HK-2 (cell line): ENCODE data around the gene CACNA1S.

ENCODE experiments used
- DNase-seq: peaks from one replicate; pipeline ENCODE4 v3.0.0-alpha.2; 2018; ENCODE audit not compliant: unreplicated experiment

Gene CACNA1S

DNA sequence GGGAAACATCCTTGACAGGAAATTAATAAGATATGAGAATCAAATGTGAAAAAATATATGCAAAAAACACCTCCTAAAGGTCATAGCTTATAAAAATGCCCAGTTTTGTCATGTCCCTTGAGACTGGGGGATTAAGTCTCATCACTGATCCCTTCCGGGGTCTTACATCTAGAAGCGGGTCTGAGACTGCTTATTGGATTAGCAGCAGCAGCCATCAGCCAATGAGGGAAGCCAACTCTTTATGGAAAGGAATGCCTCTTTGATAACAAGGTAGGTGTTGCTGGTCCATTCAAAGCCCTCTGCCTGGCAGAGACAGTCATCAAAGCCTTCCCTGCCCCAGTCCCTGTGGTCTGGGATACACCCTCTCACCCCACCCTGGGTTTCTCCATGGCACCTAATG lies 3.9 kb upstream of the CACNA1S start:
- DNase-seq: no peak

DNA sequence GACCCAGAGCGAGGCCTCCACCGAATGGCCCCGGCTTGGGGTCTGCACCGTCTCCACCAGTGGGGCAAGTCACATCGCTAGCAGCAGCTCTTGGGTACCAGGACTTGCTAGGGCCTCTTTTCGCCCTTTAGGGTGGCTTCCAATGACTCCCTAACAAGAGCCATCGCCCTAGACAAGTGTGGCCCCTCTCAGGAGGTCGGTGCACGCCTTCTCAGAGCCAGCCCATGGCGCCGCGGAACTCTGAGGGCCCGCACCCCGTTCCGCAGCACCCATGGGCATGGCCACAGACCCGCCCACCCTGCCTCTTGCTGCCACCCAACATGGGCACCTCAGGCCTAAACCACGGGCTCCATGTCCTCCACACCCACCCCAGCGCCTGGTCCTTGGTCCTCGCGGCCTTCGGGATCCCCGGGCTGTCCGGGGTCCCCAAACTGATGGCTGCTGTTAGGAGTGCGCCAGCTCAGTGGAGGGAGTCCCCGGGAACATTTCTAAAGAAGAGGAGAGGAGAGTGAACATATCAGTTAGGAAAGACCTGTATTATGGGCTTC lies 3.2 kb upstream of the CACNA1S start:
- no peak for DNase-seq

DNA sequence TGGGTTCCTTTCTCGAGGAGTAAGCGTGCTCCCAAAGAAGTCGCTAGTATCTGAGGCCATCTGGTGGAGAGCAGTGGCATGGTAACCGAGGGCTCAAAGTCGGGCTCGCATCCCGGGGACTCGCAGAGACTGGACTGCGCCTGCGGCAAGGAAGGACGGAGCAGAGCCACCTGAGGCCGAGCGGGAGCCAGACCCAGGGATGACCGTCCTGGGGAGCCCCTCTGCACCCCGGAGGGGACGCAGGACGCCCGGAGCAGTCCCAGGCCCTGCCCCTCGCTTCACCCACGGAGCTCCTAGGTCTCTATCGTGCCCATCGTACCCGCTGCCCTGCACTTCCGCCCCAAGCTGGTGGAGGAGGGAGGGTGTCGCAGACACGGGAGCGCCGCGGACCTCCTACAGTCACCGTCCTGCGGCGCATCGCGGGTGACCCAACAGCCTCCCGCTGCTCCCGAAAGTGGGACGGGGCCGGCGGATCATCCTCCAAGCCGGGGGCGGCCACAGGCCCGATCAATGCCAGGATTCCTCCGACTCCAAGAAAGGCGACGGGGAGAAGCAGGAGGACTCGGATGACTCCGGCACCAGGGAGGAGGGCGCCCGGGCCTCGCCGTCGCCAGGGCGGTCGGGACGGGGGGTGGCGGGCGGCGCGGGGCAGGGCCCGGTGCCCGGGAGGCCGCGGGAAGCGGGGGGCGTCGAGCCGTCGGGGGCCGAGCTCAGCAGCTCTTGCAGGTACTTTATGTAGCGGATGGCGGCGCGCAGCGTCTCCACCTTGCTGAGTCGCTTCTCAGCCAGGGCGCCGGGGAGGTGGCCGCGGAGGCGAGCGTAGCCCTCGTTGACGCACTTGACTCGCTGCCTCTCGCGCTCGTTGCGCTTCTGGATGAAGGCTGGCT lies 2.3 kb upstream of the CACNA1S start:
- peak; percentile 97 for DNase-seq

DNA sequence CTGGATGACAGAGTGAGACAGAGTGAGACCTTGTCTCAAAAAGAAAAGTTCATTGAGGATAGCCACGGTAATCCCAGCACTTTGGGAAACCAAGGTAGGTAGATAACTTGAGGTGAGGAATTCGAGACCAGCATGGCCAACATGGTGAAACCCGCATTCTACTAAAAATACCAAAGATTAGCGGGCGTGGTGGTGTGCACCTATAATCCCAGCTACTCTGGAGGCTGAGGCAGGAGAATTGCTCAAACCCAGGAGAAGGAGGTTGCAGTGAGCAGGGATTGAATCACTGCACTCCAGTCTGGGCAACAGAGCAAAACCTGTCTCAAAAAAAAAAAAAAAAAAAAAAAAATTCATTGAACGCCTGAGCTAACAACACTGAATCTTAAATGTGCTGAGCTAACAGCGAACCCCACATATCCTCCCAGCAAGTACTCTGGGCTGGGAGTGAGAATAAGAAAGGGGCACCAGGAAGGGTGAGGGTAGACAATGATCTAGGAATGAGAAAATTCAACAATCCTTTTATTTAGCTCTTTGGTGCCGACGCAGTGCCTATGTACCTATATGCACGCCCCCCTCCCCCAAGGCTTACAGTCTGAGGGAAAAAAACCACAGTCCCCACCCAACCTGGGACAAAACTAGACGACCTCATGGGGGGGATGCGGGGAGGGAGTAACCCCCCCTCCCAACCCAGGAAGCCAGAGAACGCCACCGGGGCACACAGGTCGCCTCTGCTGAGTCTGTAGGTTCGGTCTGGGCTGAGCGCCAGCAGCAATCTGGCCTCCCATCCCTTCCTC lies 1.4 kb upstream of the CACNA1S start:
- DNase-seq: no peak

DNA sequence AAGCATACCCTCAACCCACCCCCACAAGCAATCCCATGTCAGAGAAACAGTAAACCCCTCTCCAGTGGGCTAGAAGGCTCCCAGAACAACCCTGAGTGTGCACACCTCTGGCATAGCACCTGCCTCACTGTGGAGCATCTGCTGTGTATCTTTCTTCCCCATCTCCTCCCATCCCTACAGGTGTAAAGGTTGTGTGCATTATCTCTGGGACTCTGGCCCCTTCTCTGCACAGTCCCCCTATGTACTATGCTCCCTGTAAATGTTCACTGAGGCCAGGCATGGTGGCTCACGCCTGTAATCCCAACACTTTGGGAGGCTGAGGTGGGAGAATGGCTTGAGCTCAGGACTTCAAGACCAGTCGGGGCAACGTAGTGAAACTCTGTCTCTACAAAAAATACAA lies 700 bp upstream of the CACNA1S start:
- no peak for DNase-seq

DNA sequence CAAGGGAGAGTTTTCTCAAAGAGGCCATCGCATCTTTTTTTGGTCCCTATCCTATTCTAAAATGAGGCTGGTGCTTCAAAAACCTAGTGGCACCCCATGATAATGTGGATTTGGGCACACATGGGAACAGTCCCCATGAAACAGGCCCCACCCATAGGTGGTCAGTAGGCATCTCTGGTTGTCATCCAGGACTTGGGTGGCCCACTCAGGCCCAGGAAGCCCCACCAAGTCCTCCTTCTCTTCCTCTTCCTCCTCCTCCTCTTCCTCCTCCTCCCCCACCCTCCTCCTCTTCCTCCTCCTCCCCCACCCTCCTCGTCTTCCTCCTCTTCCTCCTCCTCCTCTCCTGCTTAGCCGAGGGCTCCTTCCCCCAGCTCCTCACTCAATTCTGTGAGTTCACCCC lies 554 bp downstream of the CACNA1S start:
- no peak for DNase-seq

DNA sequence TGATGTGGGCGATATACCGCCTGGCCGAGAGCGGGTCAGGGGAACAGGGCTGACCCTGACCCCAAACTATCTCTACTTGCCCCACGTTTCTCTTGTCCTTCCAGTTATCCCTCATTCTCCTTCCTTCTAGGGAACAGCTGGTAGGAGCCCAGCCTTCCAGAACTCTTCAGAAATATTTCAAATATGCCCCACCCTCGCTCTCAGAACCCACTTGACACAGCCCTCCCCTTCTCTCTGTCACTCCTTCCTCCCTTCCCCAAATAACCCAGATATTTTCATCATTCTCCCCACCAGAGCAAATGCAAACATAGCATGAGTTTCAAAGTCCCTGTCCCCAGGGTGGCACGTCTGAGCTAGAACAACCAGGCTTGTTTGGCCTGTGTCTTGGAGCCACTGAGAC lies 1.1 kb downstream of the CACNA1S start:
- DNase-seq: no peak

DNA sequence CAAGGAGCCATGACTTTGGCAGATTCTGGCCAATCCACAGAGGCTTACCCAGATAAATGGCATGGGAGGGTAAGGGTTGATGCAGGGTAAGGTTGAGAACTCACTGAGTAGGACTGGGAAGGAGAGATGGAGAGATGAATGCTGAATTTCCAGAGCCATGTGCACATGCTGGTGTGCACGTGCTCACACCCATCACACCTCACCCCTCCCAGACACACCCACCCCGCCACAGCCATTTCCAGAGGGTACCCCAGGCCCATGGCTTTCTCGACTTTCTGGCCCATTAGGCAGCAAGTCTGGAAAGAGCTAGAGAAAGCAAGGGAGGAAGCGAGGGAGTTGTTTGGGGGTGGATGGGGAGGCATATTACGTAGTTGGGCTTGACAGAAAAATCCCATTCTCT lies 1.6 kb downstream of the CACNA1S start:
- DNase-seq: no peak

DNA sequence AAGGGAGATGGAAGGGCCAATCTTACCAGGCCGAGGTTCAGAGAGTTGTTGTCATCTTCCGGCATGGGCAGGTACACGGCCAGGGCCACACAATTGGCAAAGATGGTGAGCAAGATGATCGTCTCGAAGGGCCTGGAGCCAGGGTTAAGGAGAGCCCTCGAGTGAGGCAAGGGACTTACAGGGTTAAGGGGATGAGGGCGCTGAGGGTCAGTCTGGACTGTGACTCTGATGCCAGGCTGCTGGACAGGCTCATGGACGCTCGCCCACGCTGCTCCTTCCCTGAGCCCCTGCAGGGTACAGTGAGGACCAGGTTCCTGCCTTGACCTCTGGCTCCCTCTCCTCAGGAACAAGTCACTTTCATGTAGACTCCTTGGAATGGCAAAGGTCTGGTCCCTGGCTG lies 2.1 kb downstream of the CACNA1S start:
- no peak for DNase-seq

DNA sequence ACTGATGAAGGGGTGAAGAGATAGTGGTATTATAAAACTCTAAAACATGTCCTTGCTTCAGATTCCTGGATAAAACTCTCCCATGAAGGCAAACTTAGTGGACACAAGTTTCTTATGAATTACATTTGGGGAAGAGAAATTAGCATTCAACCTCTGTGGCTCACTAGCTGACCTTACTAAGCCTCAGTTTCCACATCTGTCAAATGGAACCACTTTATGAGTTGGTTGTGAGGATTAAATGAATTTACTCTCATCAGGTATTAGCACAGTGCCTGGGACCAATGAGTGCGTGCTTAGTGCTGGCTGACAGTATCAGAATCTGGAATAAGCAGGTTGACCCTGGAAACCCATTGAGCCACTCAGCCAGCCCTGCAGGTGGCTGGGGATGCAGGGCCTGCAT lies 2.6 kb downstream of the CACNA1S start:
- DNase-seq: no peak

DNA sequence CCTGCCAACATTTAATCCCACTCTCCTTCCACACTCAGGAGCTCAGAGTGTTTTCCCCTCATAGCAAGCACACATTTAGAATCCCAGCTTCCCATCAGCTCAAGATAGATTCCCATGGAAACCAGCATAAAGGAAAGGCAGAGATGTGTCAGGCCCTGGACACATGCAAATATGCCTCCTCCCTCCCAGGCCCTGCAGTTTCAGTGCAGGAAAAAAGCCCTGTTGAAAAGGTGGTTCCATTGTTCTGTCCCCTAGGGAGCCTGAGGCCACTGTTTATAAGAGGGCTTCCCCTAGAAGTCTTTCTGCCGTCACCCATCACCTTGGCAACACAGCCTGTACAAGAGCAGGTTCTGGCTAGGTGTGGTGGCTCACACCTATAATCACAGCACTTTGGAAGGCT lies 3.6 kb downstream of the CACNA1S start:
- DNase-seq: no peak

DNA sequence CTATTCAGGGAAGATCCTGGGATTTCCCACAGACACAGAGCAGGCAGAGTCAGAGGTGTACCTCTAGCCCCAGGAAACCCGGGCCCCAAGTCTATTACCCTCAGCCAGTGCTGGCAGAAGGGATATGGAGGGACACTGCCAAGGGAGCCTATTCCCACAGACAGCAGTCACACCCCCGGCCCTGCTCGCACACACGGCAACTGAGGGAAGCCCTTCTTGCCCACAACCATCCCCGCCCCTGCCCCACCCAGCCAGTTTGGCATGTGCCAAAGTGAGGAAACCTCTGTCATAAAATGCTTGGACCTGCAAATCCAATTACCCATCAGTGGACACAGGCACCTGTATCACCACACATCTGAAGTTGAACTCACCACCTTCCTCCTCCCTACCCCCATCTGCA lies 6.5 kb downstream of the CACNA1S start:
- DNase-seq: no peak

DNA sequence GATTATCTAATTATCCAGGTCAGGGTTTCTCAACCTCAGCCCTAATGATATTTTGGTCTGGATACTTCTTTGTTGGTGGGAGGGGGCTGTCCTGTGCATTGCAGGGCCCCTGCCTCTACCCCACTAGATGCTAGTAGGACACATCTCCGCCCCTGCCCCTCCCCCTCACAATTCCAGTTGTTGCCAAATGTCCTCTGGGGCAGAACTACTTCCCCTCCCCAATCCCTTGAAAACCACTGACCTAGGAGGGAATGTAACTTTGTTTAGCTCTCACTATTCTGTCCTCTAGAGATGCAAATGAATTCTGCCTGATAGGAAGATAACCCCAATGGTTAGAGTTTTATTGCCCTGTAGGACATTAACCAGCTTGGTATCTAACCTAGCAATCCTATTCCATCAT lies 8.1 kb downstream of the CACNA1S start:
- no peak for DNase-seq

DNA sequence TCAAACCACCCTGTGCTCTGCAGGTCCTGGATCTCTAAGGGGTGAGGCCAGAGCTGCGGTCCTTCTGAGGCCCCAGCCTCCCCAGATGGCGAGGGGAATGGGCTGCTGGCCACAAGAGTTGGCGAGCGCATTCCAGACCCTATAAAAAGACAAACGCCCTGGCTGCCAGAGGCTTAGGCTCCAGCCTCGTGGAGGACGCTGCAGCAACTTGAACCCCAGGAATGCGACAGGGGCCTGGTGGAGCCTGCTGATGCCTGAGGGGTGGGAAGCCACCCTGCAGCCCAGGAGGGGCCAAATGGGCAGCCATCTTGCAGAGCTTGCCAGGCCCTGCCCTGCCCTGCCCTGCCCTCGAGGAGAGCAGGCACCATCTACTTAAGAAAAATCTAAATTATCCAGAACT lies 8.6 kb downstream of the CACNA1S start:
- no peak for DNase-seq

DNA sequence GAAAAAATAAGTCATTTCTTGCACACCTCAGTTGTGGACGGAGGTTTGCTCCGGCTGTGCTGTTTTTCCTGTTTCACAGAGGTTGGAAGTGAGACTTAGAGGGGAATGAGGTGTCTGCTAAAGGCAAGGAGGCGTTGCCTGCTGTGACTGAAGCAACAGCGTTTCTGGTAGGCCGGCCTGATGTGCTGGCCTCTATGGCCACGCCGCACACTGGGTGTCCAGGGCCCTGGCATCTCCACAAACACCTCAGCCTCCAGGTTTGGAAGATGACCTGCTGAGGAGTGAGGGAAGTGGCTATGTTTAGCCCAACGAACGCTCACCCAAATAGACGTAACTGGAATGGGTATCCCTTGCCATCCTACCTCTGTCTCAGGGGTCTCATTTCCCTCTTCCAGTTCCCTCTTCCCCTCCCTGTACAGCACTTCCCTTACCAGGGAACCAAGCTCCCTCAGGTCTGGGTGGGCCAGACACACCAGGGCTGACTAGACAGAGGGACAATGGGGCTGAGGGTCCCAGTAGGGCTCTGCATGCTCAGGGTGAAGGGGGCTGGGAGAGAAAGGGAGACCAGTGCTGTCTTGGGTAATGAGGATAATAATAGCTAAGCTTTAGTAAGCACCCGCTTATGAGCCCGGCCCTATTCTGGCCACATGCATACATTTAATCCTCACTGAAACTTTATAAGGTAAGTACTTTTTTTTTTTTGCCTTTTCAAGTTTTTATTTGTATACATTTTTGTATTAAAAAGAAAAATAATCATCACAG lies 11.9 kb downstream of the CACNA1S start:
- DNase-seq: no peak

DNA sequence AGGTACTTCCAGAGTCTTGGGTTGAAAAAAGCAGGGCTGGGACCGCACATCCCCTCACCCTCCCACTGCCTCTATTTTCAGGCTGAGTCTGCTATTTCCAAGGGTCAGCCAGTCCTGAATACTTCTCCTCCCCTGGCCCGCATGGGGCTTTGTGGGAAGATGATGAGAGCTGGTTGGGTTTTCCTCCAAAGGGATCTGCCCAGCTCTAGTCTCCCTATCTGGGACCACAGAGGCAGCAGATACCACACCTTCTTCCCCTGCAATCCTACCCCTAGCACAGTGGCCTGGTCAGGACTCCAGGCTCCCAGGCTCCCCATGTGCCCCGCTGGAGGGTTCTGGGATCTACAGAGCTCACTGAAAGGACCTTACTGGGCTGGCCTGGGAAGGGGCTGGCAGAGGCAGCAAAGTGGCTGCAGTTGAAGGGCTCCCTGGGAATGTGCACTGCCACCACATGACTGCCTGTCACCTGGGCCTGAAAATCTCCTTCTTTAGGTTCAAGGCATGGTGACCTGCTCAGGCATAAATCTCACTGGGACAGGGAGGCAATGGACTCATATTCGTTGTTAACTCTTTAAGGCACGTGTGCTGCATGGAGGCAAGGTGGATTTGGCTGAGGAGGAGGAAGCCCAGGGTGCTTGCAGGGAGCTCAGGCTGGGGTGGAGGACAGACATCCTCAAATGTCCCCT lies 13.1 kb downstream of the CACNA1S start:
- no peak for DNase-seq

DNA sequence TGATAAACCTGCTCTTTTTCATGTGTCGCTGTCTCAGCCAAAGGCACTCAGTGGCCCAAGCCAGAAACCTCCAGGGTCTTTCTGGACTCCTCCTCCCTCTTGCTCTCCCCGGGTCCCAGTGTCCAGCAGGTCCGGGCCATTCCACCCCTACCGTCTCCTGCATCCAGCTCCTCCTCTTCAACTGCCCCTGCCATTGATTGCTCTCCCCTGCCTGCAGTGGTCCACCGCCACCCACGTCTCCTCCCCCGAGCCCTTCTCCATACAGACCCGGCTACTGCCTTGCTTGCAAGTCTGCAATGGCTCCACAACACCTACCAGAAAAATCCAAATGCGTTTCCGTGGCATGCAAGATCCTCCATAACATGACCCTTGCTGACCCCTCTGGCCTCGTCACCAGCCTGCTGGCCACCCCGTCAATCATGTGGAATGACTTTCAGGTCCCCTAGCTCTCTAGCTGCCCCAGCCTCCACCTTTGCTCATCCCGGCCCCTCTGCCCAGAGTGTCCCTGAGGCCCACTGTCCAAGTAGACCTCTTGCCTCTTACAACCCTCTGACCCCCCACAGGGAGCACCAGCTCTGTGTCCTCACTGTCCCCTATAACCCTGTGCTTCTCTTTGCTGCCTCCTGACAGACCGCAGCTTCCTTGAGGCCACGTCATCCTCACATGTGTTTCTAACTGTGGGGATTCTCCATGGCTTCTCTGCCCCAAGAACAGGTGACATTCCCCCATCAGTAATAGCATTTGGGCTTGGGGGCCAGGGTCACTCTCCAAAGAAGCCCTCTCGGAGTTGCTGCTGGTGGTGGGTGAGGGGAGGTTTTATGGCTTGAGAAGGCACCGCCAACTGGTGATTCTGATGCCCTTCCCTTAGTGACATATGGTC lies 15.0 kb downstream of the CACNA1S start:
- DNase-seq: no peak

DNA sequence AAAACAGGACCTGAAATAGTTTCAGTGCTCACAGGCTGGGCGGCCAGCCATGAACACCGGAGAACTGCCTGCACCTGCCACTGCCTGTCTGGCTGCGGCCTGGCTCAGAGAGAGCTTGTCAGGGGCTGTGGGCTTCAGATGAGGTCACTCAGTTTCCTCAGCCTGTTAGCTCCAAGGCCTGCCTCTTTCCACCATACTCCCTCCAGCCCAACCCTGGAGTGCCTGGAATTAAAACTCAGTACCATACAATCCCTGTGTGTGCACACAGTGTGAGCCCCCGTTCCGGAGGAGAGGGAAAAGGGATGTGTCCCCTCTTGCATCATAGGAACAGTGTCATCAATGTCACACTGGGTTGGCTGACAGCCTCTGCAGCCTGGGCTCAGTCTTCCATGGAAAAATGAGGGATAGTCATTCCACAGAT lies 16.2 kb downstream of the CACNA1S start:
- no peak for DNase-seq

DNA sequence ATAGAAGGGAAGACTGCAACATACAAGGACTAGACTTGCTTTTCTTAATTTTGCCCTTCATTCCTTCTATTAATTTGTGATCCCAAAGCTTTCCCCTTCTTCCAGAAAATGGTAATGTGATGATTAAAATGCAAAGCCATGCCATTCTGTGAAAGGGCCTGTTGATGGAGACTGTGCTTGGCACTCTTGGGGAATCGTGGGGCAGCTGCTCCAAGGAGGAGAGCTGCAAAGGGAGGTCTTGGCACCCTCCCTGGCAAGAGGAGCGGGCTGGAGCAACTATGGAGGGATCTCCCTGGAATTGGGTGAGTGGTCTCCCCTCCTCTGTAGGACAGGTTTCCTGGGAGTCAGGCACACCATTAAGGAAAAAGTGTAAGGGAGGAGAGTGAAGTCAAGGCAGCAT lies 16.6 kb downstream of the CACNA1S start:
- DNase-seq: no peak

DNA sequence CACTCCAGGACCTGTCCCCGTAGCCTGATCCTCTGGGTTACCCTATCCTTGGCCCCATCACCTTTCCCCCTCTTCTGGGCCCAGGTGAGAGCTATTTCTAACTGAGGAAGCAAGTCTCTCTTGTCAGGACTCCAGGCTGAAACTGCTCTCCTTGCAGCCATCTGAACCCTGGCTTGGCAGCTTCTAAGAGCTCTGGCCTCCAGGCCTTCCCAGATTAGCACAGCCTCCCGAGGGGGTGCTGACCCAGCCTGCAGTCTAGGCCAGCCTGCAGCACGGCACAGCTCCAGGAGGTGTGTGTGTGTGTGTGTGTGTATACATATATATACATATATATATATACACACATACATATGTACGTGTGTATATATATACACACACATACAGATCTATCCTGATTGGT lies 17.4 kb downstream of the CACNA1S start:
- DNase-seq: no peak

DNA sequence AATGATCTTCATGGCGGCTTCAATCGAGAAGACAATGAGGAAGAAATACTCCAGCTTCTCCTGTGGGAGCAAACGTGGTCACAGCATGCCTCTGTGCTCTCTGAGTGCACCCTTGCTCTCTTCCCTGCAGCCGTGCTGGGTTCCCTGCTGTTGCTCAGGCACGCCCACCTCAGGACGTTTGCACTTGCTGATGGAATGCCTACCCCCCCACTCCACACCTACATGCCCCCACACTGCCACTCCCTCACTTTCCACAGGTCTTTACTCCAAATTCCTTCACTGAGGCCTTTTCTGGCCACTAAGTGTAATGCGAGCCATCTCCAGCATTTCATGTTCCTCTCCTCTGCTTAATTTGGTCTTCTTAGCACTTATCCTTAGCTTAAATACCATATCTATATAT lies 18.3 kb downstream of the CACNA1S start:
- DNase-seq: no peak
